Skeletal muscle cell (primary cell): ENCODE results near the gene FBXL19.
"Not testable (repeated sequence)": the region's sequence is repeated elsewhere in the genome, so short reads cannot be mapped to it uniquely, and the experiment has no call there.

Source experiments
- DNase-seq: peaks from one replicate; pipeline ENCODE4 v3.0.0-alpha.2; 2010; ENCODE audit warnings: low read depth
- H3K4me3 ChIP-seq: 2 replicates; pipeline ENCODE4 v1.5.1; 2011; ENCODE audit warnings: low read depth, mild to moderate bottlenecking, control low read depth, low read length, moderate library complexity

The FBXL19 gene

GRCh38 chr16:30939571-30939970 lies 16.2 kb downstream of the FBXL19 start:
- DNase-seq, H3K4me3 ChIP-seq: not testable (repeated sequence)

- no peak for DNase-seq
- no peak overlapping the region for H3K4me3 ChIP-seq
These were observed 18.4 kb downstream of the FBXL19 start for GRCh38 chr16:30941600-30942425.

GRCh38 chr16:30942426-30942806 lies 19.0 kb downstream of the FBXL19 start:
- H3K4me3 ChIP-seq, result no peak overlapping the region
- DNase-seq, result no peak

GRCh38 chr16:30944352-30944751 lies 21.0 kb downstream of the FBXL19 start:
- no peak overlapping the region for H3K4me3 ChIP-seq

GRCh38 chr16:30946671-30947540 lies 23.5 kb downstream of the FBXL19 start:
- no peak for DNase-seq
- no peak overlapping the region for H3K4me3 ChIP-seq

More at GRCh38 chr16:30944352-30944751, 21.0 kb downstream of the FBXL19 start:
- no peak for DNase-seq

GRCh38 chr16:30947541-30947858 lies 24.1 kb downstream of the FBXL19 start:
- no peak overlapping the region for H3K4me3 ChIP-seq
- DNase-seq, result no peak

GRCh38 chr16:30947859-30948666 lies 24.7 kb downstream of the FBXL19 start:
- DNase-seq, result peak; percentile 93

GRCh38 chr16:30948667-30949649 lies 25.6 kb downstream of the FBXL19 start, which contains the start of gene ORAI3:
Gene ORAI3, plus strand, starts transcription at chr16:30949068. Its CDS starts 222 bp downstream, at chr16:30949290.
- no peak for DNase-seq
- peak within 1 kb of the TSS; percentile 80 for H3K4me3 ChIP-seq

More at GRCh38 chr16:30947859-30948666, 24.7 kb downstream of the FBXL19 start:
- H3K4me3 ChIP-seq, result peak overlapping the region; percentile 80

- no peak for DNase-seq
- H3K4me3 ChIP-seq, result peak overlapping the region; percentile 80
These were observed 26.5 kb downstream of the FBXL19 start for GRCh38 chr16:30949650-30950515.

- no peak for DNase-seq
- H3K4me3 ChIP-seq, result peak overlapping the region; percentile 80
These were observed 27.2 kb downstream of the FBXL19 start for GRCh38 chr16:30950516-30951065.

GRCh38 chr16:30951193-30951592 lies 27.8 kb downstream of the FBXL19 start:
- DNase-seq, result no peak
- H3K4me3 ChIP-seq, result no peak overlapping the region

GRCh38 chr16:30951750-30952149 lies 28.4 kb downstream of the FBXL19 start:
- no peak overlapping the region for H3K4me3 ChIP-seq
- no peak for DNase-seq

GRCh38 chr16:30953111-30953510 lies 29.7 kb downstream of the FBXL19 start:
- H3K4me3 ChIP-seq, result no peak overlapping the region
- no peak for DNase-seq

GRCh38 chr16:30953511-30954124 lies 30.2 kb downstream of the FBXL19 start:
- DNase-seq, result no peak
- H3K4me3 ChIP-seq, result no peak overlapping the region

- no peak for DNase-seq
- no peak overlapping the region for H3K4me3 ChIP-seq
These were observed 31.6 kb downstream of the FBXL19 start for GRCh38 chr16:30954993-30955392.

- peak overlapping the region; percentile 87 for H3K4me3 ChIP-seq
- DNase-seq, result peak; percentile 56
These were observed 33.5 kb downstream of the FBXL19 start for GRCh38 chr16:30956601-30957455.
